LNCAP (cell line): ENCODE measurements around the gene CAMK2B.

Source experiments
- TF ChIP-seq, protein P1 (sequence below): fragments of 450-650 bp; IDR thresholded peaks from 2 replicates; pipeline ENCODE4 v1.5.1; 2017; ENCODE audit warnings: mild to moderate bottlenecking

The CAMK2B gene

DNA sequence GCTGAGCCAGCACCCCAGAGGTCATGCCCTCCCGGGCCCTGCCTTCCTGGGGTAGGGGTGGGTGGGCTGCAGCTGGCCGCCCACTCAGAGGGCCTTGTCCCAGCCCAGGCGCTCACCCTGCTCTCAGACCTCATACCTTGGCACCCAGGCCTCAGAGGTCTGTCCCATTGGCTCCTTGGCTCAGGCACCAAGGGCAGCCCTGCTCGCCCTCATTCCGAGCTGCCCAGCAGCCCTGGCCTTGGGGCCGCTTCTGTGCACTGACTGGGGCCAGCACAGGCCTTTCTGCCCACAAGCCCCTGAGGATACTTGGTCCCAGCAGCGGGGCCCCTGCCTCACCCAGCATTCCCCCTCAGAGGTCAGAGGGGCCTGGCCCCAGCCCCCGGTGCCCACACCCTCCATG, 90.3 kb downstream of the CAMK2B start:
- TF ChIP-seq, protein P1, sequence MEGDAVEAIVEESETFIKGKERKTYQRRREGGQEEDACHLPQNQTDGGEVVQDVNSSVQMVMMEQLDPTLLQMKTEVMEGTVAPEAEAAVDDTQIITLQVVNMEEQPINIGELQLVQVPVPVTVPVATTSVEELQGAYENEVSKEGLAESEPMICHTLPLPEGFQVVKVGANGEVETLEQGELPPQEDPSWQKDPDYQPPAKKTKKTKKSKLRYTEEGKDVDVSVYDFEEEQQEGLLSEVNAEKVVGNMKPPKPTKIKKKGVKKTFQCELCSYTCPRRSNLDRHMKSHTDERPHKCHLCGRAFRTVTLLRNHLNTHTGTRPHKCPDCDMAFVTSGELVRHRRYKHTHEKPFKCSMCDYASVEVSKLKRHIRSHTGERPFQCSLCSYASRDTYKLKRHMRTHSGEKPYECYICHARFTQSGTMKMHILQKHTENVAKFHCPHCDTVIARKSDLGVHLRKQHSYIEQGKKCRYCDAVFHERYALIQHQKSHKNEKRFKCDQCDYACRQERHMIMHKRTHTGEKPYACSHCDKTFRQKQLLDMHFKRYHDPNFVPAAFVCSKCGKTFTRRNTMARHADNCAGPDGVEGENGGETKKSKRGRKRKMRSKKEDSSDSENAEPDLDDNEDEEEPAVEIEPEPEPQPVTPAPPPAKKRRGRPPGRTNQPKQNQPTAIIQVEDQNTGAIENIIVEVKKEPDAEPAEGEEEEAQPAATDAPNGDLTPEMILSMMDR, result no peak

DNA sequence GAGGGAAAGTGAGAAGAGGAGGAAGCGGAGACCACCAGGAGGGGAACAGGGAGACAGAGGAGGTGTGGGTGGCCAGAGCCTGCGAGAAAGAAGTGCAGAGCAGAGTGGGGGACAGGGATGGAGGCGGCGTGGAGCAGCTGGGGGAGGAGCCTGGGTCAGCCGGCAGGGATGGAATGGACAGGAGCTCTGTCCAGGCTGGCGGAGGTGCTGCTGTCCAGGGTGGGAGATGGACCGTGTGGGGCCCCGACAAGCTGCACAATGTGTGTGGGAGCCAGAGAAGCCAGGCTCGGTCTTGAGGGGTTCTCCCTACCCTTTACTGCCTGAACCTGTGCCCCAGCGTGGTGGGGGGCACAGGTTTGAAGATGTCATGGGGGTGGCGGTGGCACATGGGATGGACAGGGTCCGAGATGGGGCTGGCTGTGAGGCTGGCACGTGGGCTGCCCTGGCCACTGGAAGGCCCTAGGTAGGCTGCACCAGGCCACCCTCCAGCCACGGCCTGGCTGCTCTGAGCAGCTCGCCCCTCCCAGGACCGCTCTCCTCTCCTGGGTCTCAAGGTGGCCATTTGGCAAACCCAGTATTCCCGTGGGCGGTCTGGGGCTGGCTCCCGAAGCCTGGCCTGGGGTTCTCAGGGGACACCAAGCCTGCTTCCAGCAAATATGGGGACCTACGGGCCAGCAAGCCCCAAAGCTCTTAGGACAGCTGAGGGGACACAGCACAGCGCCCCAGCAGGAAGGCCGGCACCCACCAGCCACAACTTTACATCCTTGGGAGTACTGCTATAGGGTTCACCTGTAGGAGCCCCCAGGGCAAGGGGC, 92.3 kb downstream of the CAMK2B start:
- TF ChIP-seq, protein P1, result no peak

DNA sequence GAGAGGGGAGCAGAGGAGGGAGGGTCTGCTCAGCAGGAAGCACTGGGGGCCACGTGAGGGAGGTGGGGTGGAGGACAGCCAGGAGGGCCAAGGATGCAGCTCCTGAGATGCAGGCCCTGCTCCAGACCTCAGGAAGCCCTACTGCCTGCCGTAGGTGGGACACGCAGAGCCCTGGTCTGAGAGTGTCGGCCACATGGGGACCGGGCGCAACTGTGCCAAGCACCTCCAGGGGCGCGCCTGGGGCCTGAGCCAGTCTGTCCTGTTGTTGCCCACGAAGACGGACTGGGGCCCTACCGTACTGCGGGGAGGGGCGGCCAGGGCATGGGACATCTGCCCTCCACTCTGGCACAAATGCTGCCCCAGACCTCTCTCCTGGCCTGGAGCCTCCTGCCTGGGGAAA, 93.0 kb downstream of the CAMK2B start:
- TF ChIP-seq, protein P1, result no peak

DNA sequence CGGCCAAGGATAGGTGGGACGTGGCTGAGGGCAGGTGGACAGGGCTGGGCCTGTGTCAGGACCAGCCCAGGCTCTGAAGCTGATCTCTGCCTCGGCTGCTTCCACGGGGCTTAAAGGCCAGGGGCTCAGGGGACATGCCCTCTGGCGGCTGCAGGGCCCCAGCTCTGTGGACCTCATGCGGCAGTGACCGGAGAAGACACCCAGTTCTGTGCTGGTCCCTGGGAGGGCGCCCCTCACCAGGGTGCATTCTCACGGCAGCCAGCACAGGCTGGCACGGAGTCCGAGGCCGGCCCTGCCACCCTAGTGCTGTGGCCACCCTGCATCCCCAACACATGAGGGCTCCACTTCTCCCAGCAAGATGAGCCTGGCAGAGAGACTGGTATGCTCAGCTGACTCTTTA, 94.3 kb downstream of the CAMK2B start:
- TF ChIP-seq, protein P1, result no peak

DNA sequence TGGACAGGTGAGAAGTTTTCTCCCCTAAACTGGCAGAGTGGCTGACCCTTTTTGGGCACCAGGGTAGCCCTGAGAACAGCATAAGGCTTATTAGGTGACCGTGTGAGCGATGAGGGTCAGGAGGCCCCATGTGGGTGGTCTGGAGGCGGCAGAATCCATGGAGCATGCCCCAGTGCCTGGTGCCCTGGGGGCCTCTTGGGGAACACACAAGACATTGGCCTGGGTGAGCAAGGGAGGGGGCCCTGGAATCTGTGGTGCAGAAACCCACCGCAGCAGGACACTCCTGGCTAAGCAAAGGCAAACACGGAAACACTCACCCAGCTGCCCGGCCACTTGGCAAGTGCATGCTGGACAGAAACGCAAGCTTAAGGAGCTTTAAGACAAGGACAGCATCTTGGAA, 95.1 kb downstream of the CAMK2B start:
- TF ChIP-seq, protein P1, result no peak

DNA sequence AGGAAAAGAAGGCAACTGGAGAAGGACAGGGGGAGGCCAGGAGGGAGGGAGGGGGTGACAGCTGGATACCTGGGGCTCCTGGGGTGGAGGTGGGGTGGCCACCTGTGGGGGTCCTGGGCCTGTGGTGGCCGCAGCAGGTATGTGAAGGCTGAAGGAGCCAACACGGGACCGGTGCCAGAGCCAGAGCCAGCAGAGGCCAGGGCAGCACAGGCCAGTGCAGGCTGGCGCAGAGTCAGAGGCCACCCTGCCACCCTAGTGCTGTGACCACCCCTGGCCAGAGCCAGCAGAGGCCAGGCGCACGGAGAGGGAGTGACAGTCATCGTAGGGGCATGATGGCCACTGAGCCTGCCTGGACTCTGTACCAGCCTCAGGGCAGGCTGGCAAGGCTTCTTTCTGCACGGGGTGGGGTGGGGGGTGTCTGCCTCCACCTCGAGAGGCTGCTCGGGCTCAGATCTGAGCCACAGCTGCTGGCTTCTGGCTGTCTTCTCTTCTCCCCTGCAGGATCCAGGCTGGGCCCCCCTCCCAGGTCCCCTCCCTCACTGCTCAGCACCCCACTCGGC, 95.8 kb downstream of the CAMK2B start:
- TF ChIP-seq, protein P1, result no peak

DNA sequence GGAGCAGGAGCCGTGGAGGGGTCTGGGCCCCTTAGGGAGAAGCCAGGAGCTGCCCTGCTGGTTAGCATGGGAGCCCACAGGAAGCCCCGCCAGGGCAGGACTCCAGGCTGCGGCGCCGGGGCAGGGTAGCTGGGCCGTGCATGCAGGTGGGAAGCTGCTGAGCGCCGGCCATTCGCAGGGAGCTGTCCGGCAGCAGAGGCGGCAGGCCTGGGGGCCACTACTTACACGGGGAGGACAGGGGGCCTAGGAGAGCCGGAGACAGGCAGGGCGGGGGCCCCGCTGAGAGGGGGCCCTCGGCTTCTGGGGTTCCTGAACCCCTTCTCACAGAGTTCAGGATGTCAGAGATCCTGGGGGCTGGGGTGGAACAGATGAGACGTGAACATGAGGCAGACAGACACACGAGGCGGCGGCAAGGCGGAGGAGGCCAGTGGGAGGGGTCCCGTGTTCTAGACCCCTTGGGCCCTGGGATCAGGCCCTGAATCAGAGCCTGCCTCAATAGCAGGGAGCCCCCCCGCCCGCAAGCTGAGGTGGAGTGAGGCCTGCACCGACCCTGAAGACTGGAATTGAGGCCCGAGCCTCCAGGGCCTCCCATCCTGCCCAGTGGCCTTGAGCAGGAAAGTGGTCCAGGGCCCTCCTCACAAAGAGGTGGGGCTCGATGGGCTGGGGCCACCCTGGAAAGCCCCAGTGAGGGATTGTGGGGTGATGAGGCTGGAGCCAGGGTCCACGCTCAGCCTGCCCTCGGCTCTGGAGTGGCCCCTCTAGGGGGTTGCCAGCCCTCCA, 96.6 kb downstream of the CAMK2B start:
- TF ChIP-seq, protein P1, result no peak
